Adrenal gland (tissue), 12 donors: ENCODE measurements around the gene PFDN6. TPM values are rescaled to one million over a fixed set of nuclear protein-coding genes. Genes with fewer than 3 reads are reported as not detected.
A peak's percentile ranks its signal among the peaks of the same experiment; 100 is the strongest.
"Not testable (repeated sequence)": the region's sequence is repeated elsewhere in the genome, so short reads cannot be mapped to it uniquely, and the experiment has no call there.

Source experiments
- DNase-seq, 7 donors: peaks; one replicate each; pipeline ENCODE4 v3.0.0-alpha.2; 2019 to 2020
- H3K27ac ChIP-seq, 5 donors: fragments of 200-600 bp; sonication (generic) in 4 of 5; 1 replicate in 3 of 5; 2 replicates in 2 of 5; pipeline versions ENCODE4 v1.5.1 to v1.8.0; 2016 to 2020; ENCODE audit warnings: mild to moderate bottlenecking in 1 of 5
- H3K27me3 ChIP-seq: fragments of 200-600 bp; 2 replicates; pipeline ENCODE4 v1.8.0; 2021
- H3K36me3 ChIP-seq, 2 donors: fragments of 200-600 bp; replicated peaks in 1 of 2; 1 replicate in 1 of 2; 2 replicates in 1 of 2; pipeline versions ENCODE4 v1.5.1 to v1.8.0; 2018 to 2022
- H3K4me1 ChIP-seq, 2 donors: fragments of 200-600 bp; replicated peaks in 1 of 2; 1 replicate in 1 of 2; 2 replicates in 1 of 2; pipeline versions ENCODE4 v1.5.1 to v1.8.0; 2018 to 2021
- H3K4me3 ChIP-seq, 4 donors: fragments of 200-600 bp; sonication (generic) in 3 of 4; one replicate each; pipeline ENCODE4 v1.5.1; 2016 to 2018
- H3K9me3 ChIP-seq, 3 donors: fragments of 200-600 bp; sonication (generic) in 1 of 3; replicated peaks in 1 of 3; 1 replicate in 2 of 3; 2 replicates in 1 of 3; pipeline versions ENCODE4 v1.5.1 to v1.8.0; 2016 to 2021
- POLR2A ChIP-seq, 2 donors: fragments of 450-650 bp; IDR thresholded peaks; one replicate each; pipeline ENCODE4 v1.6.1; 2017; ENCODE audit warnings: antibody characterized with exemption in 2 of 2, mild to moderate bottlenecking in 2 of 2, moderate library complexity in 1 of 2
- WGBS, 4 donors: extraction: QIAGEN DNeasy Blood & Tissue Kit in 2 of 4; methylation state at CpG; one replicate each; pipeline versions ENCODE4 v1.1.5 to v1.1.7; 2013 to 2017; 5-methylcytosine and 5-hydroxymethylcytosine counted together
- intact Hi-C, 2 donors: fragments of 100-400 bp; cut with DNase I; formaldehyde crosslinking; loops; one replicate each; pipeline versions ENCODE4 v1.14.1 to v1.15.0; 2022 to 2023
- polyA plus RNA-seq, 3 donors: library from polyadenylated mRNA; stranded (reverse); fragments of 200-250 nt in 2 of 3; fragments of 350-450 nt in 1 of 3; fragmentation: Illumina TruSeq in 1 of 3; extraction: RNeasy Lipid Tissue Mini Kit (QIAGEN cat#74804) in 1 of 3; gene quantifications; one replicate each; pipeline ENCODE4 v1.2.3, GENCODE V29; 2013 to 2014
- total RNA-seq, 9 donors: library from RNA; depleted of rRNA in 4 of 9; stranded (reverse); fragments of >200 nt in 4 of 9; fragments of 120-200 nt in 1 of 9; fragmentation: NEBNext Ultra II Directional in 1 of 9; extraction: Animal tissue kit (Norgen Biotek cat#: 25700) in 1 of 9; gene quantifications; one replicate each; pipeline versions ENCODE4 v1.1.0 to v1.2.4, GENCODE V29; 2013 to 2023
- TF ChIP-seq, protein P1 (sequence below), 6 experiments: fragments of 450-650 bp in 4 of 6; fragments of 200-600 bp in 2 of 6; sonication (generic) in 1 of 6; IDR thresholded peaks; 1 replicate in 5 of 6; 2 replicates in 1 of 6; pipeline versions ENCODE4 v1.5.1 to v1.8.0; 2016 to 2021; ENCODE audit warnings: antibody characterized with exemption in 6 of 6, mild to moderate bottlenecking in 2 of 6, moderate library complexity in 1 of 6
- donor health status: healthy with polysubstance abuse.
- donor health status: Bipolar disorder and iron deficiency.
- donor health status: DM: yes; HTN: yes; CAD: no.
- donor health status: DM: no; HTN: no; CAD: no.
- donor health status: DM: no; HTN: no; CAD: no.
- donor health status: DM: yes; HTN: yes; CAD: no.

The PFDN6 gene
- total and polyA plus RNA-seq, 12 donors, result 6.8 to 830 (median 67.6) TPM

GRCh38 chr6:33273924-33274902 is 15.2 kb upstream of the PFDN6 start:
- Histone ChIP-seq H3K36me3 (peaks cover 0 to 39% of the 10 kb centered on the region in 2 donors), H3K4me1 (peaks cover 22 to 65% of the 10 kb centered on the region in 2 donors)
- TF ChIP-seq, protein P1, sequence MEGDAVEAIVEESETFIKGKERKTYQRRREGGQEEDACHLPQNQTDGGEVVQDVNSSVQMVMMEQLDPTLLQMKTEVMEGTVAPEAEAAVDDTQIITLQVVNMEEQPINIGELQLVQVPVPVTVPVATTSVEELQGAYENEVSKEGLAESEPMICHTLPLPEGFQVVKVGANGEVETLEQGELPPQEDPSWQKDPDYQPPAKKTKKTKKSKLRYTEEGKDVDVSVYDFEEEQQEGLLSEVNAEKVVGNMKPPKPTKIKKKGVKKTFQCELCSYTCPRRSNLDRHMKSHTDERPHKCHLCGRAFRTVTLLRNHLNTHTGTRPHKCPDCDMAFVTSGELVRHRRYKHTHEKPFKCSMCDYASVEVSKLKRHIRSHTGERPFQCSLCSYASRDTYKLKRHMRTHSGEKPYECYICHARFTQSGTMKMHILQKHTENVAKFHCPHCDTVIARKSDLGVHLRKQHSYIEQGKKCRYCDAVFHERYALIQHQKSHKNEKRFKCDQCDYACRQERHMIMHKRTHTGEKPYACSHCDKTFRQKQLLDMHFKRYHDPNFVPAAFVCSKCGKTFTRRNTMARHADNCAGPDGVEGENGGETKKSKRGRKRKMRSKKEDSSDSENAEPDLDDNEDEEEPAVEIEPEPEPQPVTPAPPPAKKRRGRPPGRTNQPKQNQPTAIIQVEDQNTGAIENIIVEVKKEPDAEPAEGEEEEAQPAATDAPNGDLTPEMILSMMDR (IDR thresholded peaks at IDR 0.05), result no peak
- TF ChIP-seq POLR2A (IDR thresholded peaks at IDR 0.05), result no peak

DNA sequence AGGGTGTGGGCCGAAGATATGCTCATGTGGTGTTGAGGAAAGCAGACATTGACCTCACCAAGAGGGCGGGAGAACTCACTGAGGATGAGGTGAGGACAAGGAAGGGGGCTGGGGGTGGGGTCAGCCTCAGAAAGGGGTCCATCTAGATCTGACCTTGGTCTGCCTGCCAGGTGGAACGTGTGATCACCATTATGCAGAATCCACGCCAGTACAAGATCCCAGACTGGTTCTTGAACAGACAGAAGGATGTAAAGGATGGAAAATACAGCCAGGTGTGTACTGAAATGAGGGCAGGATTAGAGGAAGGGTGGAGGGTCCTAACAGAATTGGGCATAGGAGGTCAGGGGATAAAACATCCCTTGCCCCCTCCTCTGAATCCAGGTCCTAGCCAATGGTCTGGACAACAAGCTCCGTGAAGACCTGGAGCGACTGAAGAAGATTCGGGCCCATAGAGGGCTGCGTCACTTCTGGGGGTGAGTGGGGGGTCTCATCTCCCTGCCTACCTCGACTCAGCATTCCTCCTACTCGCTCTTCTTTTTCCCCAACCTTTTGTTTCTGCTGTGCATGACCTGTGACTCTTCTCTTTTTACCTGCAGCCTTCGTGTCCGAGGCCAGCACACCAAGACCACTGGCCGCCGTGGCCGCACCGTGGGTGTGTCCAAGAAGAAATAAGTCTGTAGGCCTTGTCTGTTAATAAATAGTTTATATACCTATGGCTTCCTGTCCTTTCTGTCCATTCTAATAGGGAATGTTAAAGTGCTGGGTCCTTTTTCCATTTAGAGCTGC is 13.4 kb upstream of the PFDN6 start:
- H3K9me3 ChIP-seq, DNase-seq, intact Hi-C loops, H3K27me3 ChIP-seq: not testable (repeated sequence)
- peaks cover 22 to 52% of the 10 kb centered on the region in 2 donors for H3K4me1 ChIP-seq
- peak overlapping the region in 1 of 4 donors; percentile 93 for H3K4me3 ChIP-seq
- 77 to 81% (median 79%) methylated on average over 16 of the region's 16 CpGs for WGBS, 4 donors
- peak overlapping the region in 4 of 5 donors; percentile 27 to 99 (median 84) for H3K27ac ChIP-seq
- H3K36me3 ChIP-seq, result peaks cover 0 to 52% of the 10 kb centered on the region in 2 donors

More at GRCh38 chr6:33273924-33274902, 15.2 kb upstream of the PFDN6 start:
- DNase-seq, result no peak
- no peaks in the 10 kb centered on the region for H3K27me3 ChIP-seq
- no peaks in the 10 kb centered on the region for H3K9me3 ChIP-seq
- H3K4me3 ChIP-seq, result no peak overlapping the region
- no peak overlapping the region for H3K27ac ChIP-seq
- 56 to 74% (median 67%) methylated on average over 12 to 14 of the region's 14 CpGs for WGBS, 4 donors
- intact Hi-C loops, result no loop called here

- DNase-seq, result no peak
- Histone ChIP-seq H3K4me1 (peaks cover 22 to 52% of the 10 kb centered on the region in 2 donors), H3K27me3 (no peaks in the 10 kb centered on the region), H3K9me3 (no peaks in the 10 kb centered on the region), H3K27ac (peak overlapping the region; percentile 27 to 99 (median 78)), H3K4me3 (peak overlapping the region in 2 of 4 donors; percentile 68 to 93), H3K36me3 (peaks cover 0 to 52% of the 10 kb centered on the region in 2 donors)
- intact Hi-C loops, result no loop called here
- TF ChIP-seq, protein P1 (IDR thresholded peaks at IDR 0.05), result no peak
- no peak for TF ChIP-seq POLR2A (IDR thresholded peaks at IDR 0.05)
Observed at GRCh38 chr6:33276581-33276863, 12.9 kb upstream of the PFDN6 start.

DNA sequence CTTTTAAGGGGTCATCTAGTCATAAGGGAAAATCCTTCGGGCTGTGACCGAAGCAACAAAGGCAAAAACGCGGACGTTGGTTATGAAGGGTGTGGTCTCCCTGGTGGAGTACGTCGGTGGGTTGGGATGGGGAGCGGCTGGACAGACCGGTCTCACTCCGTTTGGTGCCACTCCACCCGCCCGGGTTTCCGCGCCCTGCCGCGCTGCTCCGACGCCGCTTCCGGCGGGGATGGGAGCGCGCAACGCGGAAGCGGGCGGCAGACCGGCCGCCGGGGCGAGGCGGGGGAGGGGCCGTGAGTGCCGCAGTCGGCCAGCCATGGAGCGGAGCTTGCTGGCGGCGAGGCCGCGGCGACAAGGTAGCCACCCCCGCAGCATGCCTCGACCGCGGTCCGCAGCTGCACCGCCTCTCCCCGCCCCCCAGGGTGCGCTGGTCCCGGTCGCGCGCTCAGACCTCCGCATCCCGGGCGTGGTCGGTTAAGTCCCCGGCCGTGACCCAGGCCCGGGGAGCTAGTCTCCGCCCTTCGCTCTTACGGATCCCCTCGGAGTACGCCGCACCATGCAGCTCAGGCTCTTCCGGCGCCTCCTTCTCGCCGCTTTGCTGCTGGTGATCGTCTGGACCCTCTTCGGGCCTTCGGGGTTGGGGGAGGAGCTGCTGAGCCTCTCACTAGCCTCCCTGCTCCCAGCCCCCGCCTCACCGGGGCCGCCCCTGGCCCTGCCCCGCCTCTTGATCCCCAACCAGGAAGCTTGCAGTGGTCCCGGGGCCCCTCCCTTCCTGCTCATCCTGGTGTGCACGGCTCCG is 12.3 kb upstream of the PFDN6 start, which contains the start of gene B3GALT4:
B3GALT4 (plus strand) TSS at position 260 of the 799 bp plus-strand sequence; CDS start at position 557, 297 bp downstream.
- 1% methylated on average over 31 to 80 of the region's 80 CpGs for whole genome bisulfite sequencing, 4 donors

More for the DNA sequence above, 12.3 kb upstream of the PFDN6 start, which contains the start of gene B3GALT4:
- intact Hi-C loops, result no loop called here
- Histone ChIP-seq H3K4me3 (peak within 1 kb of the TSS in 3 of 4 donors; percentile 42 to 93 (median 68)), H3K36me3 (peaks cover 0 to 55% of the 10 kb centered on the region in 2 donors), H3K9me3 (no peaks in the 10 kb centered on the region), H3K27me3 (no peaks in the 10 kb centered on the region), H3K27ac (peak within 1 kb of the TSS; percentile 65 to 99 (median 78)), H3K4me1 (peaks cover 22 to 52% of the 10 kb centered on the region in 2 donors)
- peak; percentile 64 to 84 (median 70) for DNase-seq
- TF ChIP-seq, protein P1 (IDR thresholded peaks at IDR 0.05), result peak in 5 of 6 experiments; percentile 34 to 61 (median 51)
- TF ChIP-seq POLR2A (IDR thresholded peaks at IDR 0.05), result peak; percentile 32 to 63
